ENCODE data around the gene SAFB2.

The SAFB2 gene

DNA sequence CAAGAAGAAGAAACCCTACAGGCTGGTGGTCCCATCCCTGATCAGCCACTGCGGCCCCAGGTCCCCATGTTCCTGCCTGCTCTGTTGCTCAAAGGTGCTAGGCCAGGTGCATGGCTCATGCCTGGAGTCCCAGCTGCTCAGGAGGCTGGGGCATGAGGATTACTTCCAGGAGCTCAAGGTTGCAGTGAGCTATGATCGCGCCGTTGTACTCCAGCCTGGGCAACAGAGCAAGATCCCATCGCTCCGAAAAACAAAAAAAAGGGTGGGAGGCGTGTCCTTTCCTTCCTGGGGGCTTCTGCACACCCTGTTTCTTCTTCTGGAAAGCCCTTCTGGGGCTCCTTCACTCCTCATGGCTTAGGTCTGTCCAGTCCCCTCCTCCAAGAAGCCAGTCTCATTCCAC is 42.9 kb downstream of the SAFB2 start:
- no peak for DNase-seq (ENCODE audit: low read depth)

DNA sequence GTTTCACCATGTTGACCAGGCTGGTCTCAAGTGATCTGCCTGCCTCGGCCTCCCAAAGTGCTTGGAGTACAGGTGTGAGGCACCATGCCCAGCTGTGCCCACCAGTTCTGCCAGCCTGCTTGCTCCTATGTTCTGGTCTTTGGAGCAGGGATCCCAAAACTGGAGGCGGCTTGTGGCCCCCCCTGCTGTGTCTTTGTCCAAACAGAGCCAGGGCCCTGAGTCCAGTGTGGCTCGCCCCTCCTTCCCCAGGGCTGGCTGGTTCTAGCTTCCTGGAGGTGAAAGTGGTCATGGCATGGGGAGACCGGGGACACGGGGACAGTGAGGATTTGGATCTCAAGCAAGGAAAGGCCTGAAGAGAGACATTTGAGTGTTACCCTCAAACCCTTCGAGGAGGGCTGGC is 43.3 kb downstream of the SAFB2 start:
- DNase-seq (ENCODE audit: low read depth), result no peak

- no peak for DNase-seq (ENCODE audit: low read depth)
Measured at GRCh38 chr19:5578097-5578846, 44.3 kb downstream of the SAFB2 start.

GRCh38 chr19:5575590-5575989 is 47.0 kb downstream of the SAFB2 start:
- DNase-seq (ENCODE audit: low read depth), result no peak

- DNase-seq (ENCODE audit: low read depth), result no peak
Measured at GRCh38 chr19:5572556-5573286, 49.9 kb downstream of the SAFB2 start.

GRCh38 chr19:5571777-5572176 is 50.8 kb downstream of the SAFB2 start:
- no peak for DNase-seq (ENCODE audit: low read depth)

GRCh38 chr19:5567970-5568407 is 54.6 kb downstream of the SAFB2 start:
- DNase-seq (ENCODE audit: low read depth), result no peak

DNA sequence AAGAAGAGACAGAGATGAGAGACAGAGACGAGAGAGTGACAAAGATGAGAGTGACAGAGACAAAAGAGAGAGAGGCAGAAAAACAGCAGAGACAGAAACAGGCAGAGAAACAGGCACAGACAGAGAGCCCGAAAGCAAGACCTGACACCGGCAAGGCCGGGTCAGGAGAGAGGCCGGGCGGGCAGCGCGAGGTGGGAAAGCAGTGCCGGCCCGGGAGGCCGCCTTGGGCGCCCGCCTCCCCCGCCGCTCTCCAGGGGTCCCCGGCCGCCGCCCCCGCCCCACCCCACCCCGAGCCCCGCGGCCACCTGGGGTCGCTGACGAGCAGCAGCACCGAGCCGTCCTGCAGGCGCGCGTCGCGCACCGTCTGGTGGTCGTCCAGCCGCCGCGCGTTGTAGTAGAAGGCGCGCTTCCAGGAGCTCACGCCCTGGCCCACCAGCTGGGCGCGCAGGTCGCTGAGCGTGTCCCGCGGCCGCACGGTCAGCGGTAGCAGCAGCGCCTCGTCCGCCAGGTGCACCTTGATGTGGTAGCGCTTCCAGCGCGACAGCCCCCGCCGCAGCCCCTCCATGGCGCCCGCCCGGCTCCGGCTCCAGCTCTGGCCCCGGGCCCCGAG is 55.1 kb downstream of the SAFB2 start, which contains the start of gene TINCR:
TSS of gene TINCR (minus strand) at position 594 of the 610 bp plus-strand sequence.
- DNase-seq (ENCODE audit: low read depth), result no peak

DNA sequence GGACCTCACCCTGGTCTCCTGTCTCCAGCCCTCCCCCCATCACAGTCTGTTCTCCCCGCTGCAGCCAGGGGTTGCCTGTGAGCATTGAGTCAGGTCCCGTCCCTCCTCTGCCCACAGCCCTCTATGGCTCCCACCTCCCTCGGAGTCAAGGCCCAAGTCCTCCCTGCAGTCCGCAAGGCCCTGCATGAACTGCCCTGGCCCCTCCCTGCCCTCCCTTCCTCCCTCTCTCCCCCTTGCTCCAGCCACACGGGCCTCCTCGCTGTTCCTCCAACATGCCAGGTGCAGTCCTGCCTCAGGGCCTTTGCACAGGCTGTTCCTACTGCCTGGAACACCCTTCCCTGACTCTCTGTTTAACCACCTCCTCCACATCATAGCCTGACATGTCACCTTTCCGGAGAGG is 57.6 kb downstream of the SAFB2 start:
- DNase-seq (ENCODE audit: low read depth), result no peak

DNA sequence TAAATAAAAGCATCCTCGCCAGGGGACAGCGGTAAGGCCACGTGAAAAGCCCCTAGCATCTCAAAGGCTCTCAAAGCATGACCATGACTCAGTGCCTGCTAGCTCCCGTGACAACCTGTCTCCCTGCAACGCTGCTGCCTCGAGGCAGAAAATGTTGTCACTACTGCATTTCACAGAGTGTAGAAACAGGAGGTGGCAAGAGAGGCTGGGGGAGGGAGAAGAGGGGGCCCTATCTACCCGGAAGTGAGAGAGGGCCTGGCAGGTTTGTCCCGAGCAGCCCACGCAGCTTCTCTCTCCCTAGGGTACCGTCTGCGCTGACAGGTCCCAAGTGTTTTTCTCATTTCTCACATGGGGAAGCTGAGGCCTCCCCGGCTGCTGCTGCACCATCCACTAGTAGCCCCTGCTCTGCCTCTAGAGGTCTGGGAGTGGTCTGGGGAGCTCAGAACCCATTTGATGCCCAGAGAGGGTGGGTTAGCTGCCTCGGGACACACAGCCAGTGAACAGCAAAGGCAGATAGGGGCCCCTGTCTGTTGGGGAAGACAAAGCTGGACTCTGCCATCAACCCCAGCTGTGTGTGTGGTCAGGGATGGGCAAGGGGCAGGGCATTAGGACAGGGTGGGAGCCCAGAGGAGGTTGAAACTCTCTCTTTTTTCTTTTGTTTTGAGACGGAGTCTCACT is 58.5 kb downstream of the SAFB2 start:
- no peak for DNase-seq (ENCODE audit: low read depth)

- DNase-seq (ENCODE audit: low read depth), result no peak
Measured at GRCh38 chr19:5563008-5563431, 59.6 kb downstream of the SAFB2 start.

DNA sequence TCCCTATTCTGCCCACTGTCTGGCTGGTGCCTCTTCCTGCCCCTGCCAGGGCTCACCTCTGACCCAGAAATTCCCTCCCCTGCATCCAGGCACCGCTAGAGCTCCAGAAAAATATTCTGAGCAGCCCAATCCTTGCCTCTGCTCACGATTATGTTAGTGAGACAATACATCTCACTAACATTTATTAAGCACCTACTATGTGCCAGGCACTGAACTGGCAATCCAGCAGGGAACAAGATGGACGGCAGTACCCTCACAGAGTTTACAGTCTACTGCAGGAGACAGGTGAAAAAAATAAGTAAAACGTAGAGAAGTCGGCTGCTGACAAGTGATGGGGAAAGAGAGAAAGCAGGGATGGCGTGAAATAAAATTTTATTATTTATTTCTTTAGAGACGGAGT is 60.3 kb downstream of the SAFB2 start:
- DNase-seq (ENCODE audit: low read depth), result no peak

DNA sequence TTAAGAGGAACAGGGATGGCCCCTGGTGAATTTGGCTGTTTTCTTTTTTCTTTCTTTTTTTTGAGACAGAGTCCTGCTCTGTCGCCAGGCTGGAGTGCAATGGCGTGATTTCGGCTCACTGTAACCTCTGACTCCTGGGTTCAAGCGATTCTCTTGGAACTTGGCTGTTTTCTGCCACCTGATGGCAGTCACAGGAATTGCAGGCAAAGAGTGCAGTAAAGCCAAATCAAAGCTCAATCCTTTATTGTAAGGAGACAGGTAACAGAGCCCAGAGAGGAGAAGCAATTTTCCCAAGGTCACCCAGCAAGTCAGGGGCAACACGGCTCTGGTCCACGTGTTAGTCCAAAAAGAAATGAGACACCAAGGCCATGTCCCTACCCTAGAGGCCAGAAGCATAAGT is 61.0 kb downstream of the SAFB2 start:
- DNase-seq (ENCODE audit: low read depth), result no peak

GRCh38 chr19:5560156-5560555 is 62.4 kb downstream of the SAFB2 start:
- DNase-seq (ENCODE audit: low read depth), result no peak

GRCh38 chr19:5559804-5560133 is 62.8 kb downstream of the SAFB2 start:
- no peak for DNase-seq (ENCODE audit: low read depth)

DNA sequence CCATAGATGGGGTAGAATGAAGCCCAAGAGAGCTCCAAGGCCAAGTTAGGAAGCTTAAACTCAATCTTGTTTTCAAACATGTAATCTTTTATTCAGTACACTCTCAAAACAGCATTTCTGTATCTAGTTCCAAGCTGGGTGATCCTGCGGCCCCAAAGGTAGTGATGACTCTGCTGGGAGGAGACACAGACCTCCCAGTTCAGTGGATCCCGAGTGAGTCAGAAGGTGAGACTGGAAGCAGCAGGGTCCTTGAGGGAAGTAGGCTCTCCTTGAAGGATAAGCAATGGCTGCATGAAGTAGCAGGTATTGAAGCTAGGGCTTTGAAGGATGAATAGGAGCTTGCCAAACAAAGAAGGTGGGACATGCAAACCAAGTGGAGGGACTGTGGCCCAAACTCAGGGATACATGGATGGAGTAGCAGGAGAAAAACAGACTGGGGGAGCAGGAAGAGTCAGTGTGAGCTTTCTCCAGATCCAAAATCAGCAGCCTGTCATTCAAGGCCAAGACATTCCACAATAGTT is 64.4 kb downstream of the SAFB2 start:
- no peak for DNase-seq (ENCODE audit: low read depth)

DNA sequence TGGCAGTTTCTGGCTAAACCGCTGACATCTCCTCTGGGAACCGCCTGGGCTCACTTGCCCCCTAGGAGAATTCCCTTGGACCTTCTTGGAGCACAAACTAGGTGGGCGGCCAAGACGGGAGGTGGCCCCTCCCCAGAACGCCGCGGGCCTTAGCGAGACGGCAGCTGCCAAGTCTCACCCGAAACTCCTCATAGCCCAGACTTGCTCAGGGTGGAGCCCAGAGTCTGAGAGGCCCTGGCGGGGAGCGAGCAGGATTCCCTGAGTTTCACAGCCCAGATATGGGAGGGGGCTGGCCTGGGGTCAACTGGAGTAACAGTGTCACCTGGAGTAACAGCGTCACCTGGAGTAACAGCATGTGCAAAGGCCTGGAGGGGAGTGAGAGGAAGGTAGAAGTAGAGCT is 64.9 kb downstream of the SAFB2 start:
- no peak for DNase-seq (ENCODE audit: low read depth)

GRCh38 chr19:5554828-5555227 is 67.7 kb downstream of the SAFB2 start:
- DNase-seq (ENCODE audit: low read depth), result no peak

GRCh38 chr19:5553892-5554291 is 68.7 kb downstream of the SAFB2 start:
- DNase-seq (ENCODE audit: low read depth), result no peak

DNA sequence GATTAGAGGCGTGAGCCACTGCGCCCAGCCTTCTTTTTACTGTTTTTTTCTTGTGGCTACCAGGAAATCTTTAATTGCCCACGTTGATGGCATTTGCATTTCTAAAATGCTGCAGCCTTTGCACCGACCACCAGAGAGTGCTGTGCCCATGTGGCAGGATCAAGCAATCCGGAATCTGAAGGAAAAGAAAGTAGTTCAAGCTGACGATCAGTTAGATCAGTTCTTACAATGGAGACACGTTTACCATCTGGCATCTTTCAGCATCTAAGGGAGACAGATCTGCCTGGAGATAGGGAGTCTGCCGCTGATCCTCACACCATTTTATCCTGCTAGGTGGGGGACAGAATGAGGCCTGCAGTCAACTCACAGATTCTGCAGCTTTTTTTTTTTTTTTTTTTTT is 74.7 kb downstream of the SAFB2 start:
- no peak for DNase-seq (ENCODE audit: low read depth)

DNA sequence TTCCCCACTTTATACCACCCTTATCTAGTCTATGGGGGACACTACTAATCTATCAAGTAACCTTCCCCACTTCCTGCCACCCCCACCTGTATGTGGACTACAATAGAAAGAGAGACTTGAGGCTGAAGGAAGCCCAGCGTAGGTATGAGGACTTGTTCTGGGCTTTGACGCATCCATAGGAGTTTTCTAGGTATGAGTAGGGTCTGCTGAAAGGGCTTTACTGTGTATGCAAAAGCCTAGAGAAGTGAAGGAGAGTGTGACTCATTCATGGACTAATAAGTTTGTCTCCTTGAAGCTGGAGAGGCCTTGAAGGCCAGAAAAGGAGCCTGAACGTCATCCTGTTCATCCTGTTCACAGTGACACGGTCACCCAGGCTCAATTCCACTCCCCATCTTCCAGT is 76.6 kb downstream of the SAFB2 start:
- DNase-seq (ENCODE audit: low read depth), result no peak

DNA sequence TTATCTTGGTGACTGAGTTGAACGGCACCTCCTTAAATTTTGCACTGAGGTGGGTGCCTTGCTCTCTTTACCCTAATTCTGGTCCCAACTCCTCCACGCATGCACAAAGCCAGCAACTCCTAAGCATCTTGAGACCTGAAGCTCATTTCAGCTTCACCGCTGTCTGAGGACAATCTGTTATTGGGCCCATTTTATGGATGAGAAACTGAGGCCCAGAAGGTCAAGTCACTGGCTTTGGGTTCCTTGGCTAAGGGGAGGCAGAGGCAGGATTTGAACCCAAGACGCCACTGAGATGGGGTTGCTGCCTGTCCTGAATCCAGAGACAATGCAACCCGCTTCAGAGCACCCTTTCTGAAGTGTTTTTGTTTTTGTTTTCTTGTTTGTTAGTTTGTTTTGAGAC is 77.5 kb downstream of the SAFB2 start:
- no peak for DNase-seq (ENCODE audit: low read depth)

Data from non-pigmented ciliary epithelial cell (primary cell).